ENCODE data around the gene RAB11FIP3. TPM values are rescaled to one million over a fixed set of nuclear protein-coding genes. Genes with fewer than 3 reads are reported as not detected.

Gene RAB11FIP3
- total and polyA plus RNA-seq, 2 of the 13 experiments (the other 11 are each of a cell fraction or from before 2014, with no cell fraction given) = 34.3 to 57.6 TPM

DNA sequence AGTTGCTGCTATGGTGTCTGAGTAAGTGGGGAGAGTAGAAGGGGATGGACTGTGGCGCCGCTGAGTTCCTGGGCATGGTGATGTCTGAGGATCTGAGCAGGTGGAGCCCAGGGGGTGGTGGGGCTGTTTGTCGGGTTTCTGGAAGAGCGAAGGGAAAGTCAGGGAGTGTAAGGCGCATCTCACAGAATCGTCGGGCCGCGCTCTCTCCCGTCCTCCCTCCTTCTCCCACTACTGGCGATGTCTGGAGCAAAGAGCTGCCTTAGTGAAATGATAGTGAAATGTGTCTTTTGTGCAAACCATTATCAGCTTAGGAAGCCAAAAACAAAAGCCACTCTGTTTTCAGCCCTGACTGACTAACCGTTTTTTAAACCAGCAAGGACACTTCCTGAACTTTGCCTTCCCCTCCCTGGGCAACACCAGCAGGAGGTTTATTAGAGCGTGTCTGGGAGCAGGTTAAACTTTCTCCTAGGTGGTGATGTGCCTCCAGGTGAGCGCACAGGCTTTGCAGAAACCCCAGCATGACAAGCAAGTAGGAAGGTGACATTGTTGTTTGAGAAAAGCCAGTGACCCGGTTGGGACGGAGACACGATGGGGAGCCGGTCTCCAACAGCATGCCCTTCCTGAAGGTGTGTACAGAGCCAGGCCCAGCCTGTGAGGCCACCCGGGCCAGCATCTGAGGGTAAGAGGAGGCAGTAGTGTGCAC lies 49.1 kb downstream of the RAB11FIP3 start (continued):
- TF ChIP-seq SPEN (CRISPR knock-in tag; IDR thresholded peaks at IDR 0.05; ENCODE audit: low read depth) (peak; percentile 47; the same call in 1 of the 2 replicates), AHR (CRISPR knock-in tag; IDR thresholded peaks at IDR 0.05) (0 out of 2 replicates have a peak, but pooled peaks have one; percentile 58), ZNF570 (CRISPR knock-in tag; IDR thresholded peaks at IDR 0.05; ENCODE audit: borderline replicate concordance) (no peak), SMAD9 (CRISPR knock-in tag; IDR thresholded peaks at IDR 0.05) (no peak), SP140L (CRISPR knock-in tag; IDR thresholded peaks at IDR 0.05; ENCODE audit: borderline replicate concordance) (no peak), HMG20A (CRISPR knock-in tag; IDR thresholded peaks at IDR 0.05; ENCODE audit: borderline replicate concordance) (peak; percentile 48; the same call in 1 of the 2 replicates), CAMTA2 (CRISPR knock-in tag; IDR thresholded peaks at IDR 0.05; ENCODE audit: borderline replicate concordance) (no peak), ZNF7 (CRISPR knock-in tag; IDR thresholded peaks at IDR 0.05) (no peak), RAD21 (CRISPR knock-in tag; IDR thresholded peaks at IDR 0.05) (no peak), SOX6 (IDR thresholded peaks at IDR 0.05) (no peak), SOX6 (CRISPR knock-in tag; IDR thresholded peaks at IDR 0.05) (peak; percentile 83), SMAD3 (CRISPR knock-in tag; IDR thresholded peaks at IDR 0.05) (no peak), MIER2 (CRISPR knock-in tag; IDR thresholded peaks at IDR 0.05) (0 out of 2 replicates have a peak, but pooled peaks have one; percentile 36), FIP1L1 (IDR thresholded peaks at IDR 0.05; ENCODE audit: borderline replicate concordance, insufficient read depth, low read depth, low read length) (0 out of 2 replicates have a peak, but pooled peaks have one; percentile 28)
- TF ChIP-seq, protein P1, sequence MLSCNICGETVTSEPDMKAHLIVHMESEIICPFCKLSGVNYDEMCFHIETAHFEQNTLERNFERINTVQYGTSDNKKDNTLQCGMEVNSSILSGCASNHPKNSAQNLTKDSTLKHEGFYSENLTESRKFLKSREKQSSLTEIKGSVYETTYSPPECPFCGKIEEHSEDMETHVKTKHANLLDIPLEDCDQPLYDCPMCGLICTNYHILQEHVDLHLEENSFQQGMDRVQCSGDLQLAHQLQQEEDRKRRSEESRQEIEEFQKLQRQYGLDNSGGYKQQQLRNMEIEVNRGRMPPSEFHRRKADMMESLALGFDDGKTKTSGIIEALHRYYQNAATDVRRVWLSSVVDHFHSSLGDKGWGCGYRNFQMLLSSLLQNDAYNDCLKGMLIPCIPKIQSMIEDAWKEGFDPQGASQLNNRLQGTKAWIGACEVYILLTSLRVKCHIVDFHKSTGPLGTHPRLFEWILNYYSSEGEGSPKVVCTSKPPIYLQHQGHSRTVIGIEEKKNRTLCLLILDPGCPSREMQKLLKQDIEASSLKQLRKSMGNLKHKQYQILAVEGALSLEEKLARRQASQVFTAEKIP (CRISPR knock-in tag; IDR thresholded peaks at IDR 0.05; ENCODE audit: borderline replicate concordance) = no peak
- TF ChIP-seq, protein P2, sequence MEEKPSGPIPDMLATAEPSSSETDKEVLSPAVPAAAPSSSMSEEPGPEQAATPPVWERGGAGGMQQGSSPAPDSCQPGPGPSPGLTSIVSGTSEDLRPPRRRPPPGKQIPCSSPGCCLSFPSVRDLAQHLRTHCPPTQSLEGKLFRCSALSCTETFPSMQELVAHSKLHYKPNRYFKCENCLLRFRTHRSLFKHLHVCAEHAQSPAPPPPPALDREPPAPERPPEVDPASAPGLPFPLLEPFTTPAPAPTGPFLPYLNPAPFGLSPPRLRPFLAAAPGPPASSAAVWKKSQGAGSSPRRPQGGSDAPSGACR (CRISPR knock-in tag; IDR thresholded peaks at IDR 0.05) = no peak
- TF ChIP-seq, protein P3, sequence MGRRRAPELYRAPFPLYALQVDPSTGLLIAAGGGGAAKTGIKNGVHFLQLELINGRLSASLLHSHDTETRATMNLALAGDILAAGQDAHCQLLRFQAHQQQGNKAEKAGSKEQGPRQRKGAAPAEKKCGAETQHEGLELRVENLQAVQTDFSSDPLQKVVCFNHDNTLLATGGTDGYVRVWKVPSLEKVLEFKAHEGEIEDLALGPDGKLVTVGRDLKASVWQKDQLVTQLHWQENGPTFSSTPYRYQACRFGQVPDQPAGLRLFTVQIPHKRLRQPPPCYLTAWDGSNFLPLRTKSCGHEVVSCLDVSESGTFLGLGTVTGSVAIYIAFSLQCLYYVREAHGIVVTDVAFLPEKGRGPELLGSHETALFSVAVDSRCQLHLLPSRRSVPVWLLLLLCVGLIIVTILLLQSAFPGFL (CRISPR knock-in tag; IDR thresholded peaks at IDR 0.05) = no peak
- TF ChIP-seq, protein P4, sequence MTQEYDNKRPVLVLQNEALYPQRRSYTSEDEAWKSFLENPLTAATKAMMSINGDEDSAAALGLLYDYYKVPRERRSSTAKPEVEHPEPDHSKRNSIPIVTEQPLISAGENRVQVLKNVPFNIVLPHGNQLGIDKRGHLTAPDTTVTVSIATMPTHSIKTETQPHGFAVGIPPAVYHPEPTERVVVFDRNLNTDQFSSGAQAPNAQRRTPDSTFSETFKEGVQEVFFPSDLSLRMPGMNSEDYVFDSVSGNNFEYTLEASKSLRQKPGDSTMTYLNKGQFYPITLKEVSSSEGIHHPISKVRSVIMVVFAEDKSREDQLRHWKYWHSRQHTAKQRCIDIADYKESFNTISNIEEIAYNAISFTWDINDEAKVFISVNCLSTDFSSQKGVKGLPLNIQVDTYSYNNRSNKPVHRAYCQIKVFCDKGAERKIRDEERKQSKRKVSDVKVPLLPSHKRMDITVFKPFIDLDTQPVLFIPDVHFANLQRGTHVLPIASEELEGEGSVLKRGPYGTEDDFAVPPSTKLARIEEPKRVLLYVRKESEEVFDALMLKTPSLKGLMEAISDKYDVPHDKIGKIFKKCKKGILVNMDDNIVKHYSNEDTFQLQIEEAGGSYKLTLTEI (CRISPR knock-in tag; conservative IDR thresholded peaks at IDR 0.05) = no peak
- TF ChIP-seq, protein P5, sequence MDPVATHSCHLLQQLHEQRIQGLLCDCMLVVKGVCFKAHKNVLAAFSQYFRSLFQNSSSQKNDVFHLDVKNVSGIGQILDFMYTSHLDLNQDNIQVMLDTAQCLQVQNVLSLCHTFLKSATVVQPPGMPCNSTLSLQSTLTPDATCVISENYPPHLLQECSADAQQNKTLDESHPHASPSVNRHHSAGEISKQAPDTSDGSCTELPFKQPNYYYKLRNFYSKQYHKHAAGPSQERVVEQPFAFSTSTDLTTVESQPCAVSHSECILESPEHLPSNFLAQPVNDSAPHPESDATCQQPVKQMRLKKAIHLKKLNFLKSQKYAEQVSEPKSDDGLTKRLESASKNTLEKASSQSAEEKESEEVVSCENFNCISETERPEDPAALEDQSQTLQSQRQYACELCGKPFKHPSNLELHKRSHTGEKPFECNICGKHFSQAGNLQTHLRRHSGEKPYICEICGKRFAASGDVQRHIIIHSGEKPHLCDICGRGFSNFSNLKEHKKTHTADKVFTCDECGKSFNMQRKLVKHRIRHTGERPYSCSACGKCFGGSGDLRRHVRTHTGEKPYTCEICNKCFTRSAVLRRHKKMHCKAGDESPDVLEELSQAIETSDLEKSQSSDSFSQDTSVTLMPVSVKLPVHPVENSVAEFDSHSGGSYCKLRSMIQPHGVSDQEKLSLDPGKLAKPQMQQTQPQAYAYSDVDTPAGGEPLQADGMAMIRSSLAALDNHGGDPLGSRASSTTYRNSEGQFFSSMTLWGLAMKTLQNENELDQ (CRISPR knock-in tag; IDR thresholded peaks at IDR 0.05; ENCODE audit: borderline replicate concordance) = no peak
- TF ChIP-seq, protein P6, sequence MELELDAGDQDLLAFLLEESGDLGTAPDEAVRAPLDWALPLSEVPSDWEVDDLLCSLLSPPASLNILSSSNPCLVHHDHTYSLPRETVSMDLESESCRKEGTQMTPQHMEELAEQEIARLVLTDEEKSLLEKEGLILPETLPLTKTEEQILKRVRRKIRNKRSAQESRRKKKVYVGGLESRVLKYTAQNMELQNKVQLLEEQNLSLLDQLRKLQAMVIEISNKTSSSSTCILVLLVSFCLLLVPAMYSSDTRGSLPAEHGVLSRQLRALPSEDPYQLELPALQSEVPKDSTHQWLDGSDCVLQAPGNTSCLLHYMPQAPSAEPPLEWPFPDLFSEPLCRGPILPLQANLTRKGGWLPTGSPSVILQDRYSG (CRISPR knock-in tag; IDR thresholded peaks at IDR 0.05) = 0 out of 2 replicates have a peak, but pooled peaks have one; percentile 35
